GM19238 (cell line): Measurements from ENCODE around the gene GMCL2.

Experiments
- DNase-seq: peaks from one replicate; pipeline ENCODE4 v3.0.0; 2011; ENCODE audit warnings: low spot score; ENCODE audit not compliant: insufficient read length

The GMCL2 gene

GRCh38 chr5:178186427-178186826 lies 744 bp downstream of the GMCL2 start:
- no peak for DNase-seq

- no peak for DNase-seq
Observed at GRCh38 chr5:178182158-178182876, 4.9 kb downstream of the GMCL2 start.

- DNase-seq, result no peak
Observed at GRCh38 chr5:178180141-178180863, 6.9 kb downstream of the GMCL2 start.

DNA sequence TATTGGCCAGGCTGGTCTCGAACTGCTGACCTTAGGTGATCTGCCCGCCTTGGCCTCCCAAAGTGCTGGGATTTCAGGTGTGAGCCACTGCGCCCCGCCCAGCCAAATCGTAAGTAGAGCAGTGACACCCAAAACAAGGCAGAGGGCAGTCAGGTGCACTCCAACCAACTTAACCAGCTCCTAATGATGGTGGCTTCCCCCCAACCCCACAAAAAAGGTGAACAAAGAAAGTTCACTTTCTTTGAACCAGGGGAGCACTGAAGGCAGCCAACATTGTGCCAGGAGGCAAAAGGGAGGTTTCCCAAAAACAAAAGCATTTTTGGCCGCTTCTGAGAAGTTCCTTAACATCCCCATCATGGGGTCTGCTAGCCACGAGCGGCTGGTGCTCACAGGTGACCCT lies 9.6 kb downstream of the GMCL2 start:
- no peak for DNase-seq

DNA sequence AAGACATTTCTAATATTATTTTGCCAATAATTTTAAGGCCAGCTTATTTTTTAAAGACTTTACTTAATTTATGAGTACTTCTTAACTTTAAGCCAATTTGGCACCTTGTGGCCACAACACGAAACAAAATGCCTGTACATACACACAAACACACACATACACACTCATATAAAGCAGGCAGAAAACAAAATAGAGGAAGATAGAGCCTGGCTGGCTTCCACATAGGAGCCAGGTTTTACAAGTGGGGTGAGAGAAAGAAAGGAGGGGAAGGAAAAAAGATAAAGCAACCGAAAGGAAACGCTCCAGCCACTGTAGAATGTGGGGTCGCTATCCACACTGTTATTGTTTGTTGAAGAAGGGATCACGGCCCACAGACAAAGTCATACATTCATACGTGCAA lies 10.4 kb downstream of the GMCL2 start:
- DNase-seq, result no peak

- DNase-seq, result no peak
Observed at GRCh38 chr5:178174456-178174855, 12.7 kb downstream of the GMCL2 start.

- no peak for DNase-seq
Observed at GRCh38 chr5:178170455-178170854, 16.7 kb downstream of the GMCL2 start.

GRCh38 chr5:178165581-178165980 lies 21.6 kb downstream of the GMCL2 start:
- DNase-seq, result no peak

DNA sequence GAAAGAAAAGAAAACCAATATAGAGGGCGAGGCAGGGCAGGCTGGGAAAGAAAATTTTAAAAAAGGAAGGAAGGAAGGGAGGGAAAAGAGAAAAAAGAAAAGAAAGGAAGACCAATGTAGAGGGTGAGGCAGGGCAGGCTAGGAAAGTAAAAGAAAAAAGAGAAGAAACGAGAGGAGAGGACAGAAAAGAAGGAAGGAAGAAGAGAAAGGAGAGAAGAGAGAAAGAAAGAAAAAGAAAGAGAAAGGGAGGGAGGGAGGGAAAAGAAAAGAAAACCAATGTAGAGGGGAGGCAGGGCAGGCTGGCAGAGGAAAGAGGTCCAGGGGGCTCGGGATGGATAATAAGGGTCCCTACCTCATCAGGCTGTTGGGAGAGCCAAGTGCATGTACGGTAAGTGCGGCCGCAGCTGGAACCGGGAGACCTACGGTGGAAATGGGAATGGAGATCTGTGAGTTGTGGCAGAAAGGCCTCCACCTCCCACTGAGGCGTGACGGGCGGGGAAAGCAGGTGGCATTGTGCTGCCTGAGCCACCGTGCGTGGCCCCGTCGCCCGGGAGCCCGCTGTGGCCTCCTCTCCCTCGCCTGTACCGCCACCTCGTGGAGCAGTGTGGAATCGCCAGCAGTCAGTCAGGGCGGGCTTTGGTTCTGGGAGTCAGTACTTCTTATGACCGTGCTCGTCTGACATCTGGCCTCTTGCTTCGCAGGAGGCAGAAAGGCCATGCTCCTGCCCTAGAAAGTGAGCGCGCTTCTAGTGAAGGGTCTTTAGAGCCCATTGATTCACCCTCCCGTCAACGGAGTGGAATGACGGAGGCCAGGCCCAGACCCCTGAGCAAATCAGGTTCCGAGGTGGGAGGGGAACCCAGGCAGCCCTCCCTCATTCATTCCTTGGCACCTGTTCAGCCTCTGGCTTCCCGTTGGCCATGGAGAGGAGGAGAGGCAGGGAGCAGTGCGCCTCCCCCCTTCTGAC lies 23.1 kb downstream of the GMCL2 start:
- DNase-seq, result peak; percentile 90

DNA sequence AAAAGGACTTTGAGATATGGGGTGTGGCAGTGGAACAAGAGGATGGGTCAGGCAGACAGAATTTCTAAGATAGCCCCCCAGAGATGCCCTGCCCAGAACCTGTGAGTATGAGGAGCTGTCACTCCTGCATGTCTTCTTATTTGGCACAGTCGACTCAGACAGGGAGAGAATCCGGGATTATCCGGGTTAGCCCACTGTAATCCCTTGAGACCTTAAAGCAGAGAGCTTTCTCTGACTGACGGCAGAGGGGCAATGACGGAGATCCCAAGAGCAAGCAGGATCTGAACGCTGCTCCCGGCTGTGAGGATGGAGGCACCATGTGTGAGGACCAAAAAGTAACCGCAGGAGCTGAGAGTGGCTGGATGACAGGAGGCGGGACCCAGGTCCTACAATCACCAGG lies 24.7 kb downstream of the GMCL2 start:
- DNase-seq, result no peak

DNA sequence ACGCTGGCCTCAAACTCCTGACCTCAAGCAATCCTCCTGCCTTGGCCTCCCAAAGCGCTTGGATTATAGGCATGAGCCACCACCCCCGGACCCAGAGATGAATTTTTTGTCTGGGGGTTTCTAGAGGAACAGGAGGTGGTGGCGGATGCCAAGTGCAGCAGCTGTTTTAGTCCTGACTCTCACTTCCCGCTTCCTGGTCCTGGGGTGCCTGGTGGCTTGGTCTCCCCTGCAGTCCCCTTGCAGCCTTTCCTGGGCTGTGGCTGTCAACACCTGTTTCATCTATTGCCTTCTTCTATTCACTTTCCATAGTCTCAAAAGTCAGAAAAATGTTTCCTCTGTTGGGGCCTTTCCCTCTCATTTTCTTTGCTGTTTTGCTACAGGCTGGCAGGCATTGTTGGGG lies 27.0 kb downstream of the GMCL2 start:
- DNase-seq, result no peak

- DNase-seq, result no peak
Observed at GRCh38 chr5:178155065-178155464, 32.1 kb downstream of the GMCL2 start.

DNA sequence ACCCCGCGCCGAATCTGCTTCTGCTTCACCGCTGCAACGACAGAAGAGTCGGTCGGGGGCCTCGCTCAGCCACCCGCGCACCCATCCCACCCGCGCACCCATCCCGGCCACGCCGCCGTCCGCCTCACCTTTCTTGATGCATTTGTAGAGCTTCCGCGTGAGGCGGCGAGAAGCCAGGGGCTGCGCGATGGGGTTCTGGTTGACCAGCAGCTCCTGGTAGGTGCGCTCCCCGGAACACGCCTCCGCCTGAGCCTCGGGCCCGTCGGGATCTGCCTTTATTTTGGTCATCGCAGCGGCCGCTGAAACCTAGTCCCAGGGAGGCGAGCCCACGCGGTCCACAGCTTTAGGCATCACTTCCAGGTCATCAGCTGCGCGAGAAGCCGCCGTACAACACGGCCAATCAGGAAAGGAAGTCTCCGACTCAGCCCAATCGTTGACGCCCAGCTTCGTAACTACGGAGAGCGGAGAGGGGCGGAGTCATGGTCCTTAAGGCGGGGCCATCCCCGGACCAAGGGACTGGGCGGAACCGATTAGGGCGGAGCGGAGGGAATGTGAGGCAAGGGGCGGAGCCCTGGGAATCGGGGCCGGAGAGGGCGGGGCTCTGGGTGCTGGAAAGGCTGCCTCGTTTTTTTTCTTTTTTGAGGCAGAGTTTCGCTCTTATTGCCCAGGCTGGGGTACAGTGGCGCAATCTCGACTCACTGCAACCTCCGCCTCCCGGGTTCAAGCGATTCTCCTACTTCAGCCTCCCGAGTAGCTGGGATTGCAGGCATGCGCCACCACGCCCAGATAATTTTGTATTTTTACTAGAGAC lies 33.4 kb downstream of the GMCL2 start, which contains the start of gene NHP2:
Gene NHP2 (minus strand): TSS at position 356 of the 811 bp plus-strand sequence. CDS start 68 bp downstream, at position 288.
- DNase-seq, result peak; percentile 89

DNA sequence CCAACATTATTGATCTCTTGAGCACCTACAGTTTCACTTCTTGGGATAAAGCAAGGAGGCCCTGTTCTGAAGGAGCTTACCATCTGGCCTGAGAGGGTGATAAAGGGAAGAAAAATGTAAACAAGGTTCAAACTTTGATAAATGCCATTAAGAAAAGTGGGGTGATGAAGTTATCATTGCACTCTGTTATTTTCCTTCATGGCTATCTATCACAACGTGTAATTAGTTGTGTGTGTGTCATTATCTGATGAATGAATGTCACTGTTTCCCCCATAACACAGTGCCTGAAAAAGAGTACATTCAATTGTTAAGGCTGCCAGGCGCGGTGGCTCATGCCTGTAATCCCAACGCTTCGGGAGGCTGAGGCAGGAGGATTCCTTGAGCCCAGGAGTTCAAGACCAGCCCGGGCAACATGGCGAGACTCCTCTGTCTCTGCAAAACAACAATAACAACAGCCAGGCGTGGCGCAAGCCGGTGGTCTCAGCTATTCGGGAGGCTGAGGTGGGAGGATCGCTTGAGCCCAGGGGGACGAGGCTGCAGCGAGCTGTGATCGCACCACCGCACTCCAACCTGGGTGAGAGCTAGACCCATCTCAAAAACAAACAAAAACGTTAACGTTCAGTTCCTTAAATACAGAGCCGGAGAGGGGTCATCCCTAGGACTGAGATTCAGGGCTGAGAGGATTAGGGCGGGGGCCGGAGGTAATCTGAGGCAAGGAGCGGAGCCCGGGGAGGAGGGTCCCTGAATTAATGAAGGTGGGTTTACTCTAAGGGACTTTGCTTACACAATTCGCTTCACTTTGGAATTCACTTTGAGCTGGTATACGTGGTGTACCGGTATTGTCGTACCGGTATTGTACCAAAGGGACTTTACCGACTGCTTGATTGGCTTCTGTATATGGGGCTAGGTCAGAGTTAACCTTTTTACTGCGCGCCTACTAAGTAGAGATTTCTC lies 34.4 kb downstream of the GMCL2 start:
- DNase-seq, result no peak

GRCh38 chr5:178150977-178151734 lies 36.0 kb downstream of the GMCL2 start:
- no peak for DNase-seq

DNA sequence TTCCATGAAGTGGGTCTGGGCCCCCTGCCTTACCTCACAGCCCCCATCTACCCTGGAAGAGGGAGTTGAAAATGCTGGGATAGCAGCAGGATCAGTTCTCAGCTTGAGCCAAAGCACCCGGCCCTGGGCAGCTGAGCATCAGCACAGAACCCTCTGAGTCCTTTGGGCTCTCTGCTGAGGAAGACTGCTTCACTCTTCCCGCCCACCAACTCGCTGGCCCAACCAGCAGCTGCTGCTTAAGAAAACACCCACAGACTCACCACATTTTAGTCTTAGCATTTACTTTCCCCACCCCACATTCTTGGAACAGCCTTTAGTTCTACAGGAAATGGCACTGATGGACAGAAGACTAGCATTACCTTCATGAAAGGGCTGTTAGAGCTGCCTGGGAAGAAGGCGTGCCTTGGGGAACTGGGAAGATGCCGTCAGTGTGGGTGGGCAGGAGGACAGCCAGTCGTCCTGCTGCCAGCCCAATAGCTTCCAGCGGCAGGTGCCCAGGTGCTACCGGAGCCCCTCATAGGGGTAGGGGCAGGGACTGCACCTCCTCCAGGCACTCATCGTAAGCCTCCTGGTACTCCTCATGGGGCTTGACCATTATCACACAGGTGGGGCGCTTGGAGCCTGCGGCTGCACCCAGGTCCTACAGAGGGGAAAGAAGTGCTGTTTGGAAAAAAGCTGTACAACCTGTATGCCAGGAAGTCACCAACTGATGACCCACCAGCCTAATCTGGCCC lies 37.8 kb downstream of the GMCL2 start:
- no peak for DNase-seq

DNA sequence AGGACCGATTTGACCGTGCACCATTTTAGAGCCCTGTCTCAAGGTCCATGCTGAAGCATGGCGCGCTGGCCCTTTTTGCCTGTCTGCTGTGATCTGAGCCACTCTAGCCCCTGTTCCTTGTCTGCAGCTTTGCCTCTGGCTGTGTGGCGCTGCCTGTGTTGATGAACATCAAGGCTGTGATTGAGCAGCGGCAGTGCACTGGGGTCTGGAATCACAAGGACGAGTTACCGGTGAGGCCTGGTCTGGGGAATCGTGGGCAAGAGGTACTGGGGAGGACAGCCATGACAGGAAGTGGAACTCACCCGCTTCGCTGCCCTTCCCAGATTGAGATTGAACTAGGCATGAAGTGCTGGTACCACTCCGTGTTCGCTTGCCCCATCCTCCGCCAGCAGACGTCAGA lies 39.8 kb downstream of the GMCL2 start:
- DNase-seq, result no peak
